GM18499 (cell line): Measurements from ENCODE around the gene C17orf50.

Experiments
- ATAC-seq: cut with Tn5 transposase; IDR thresholded peaks from one replicate; pipeline ENCODE4 v1.9.1; 2021; ENCODE audit warnings: moderate number of reproducible peaks; ENCODE audit not compliant: insufficient read depth, unreplicated experiment

The C17orf50 gene

GRCh38 chr17:35808240-35808961 lies 47.7 kb downstream of the C17orf50 start:
- no peak for ATAC-seq

GRCh38 chr17:35808962-35809854 lies 48.5 kb downstream of the C17orf50 start, which contains the start of gene TAF15:
TAF15 (plus strand) TSS chr17:35809484; CDS start chr17:35809570, 86 bp downstream.
- peak; percentile 58 for ATAC-seq

GRCh38 chr17:35809855-35810461 lies 49.3 kb downstream of the C17orf50 start:
- no peak for ATAC-seq

GRCh38 chr17:35811759-35812158 lies 51.1 kb downstream of the C17orf50 start:
- ATAC-seq = no peak

- no peak for ATAC-seq
These were observed 51.8 kb downstream of the C17orf50 start for GRCh38 chr17:35812456-35812855.
